SK-N-MC (cell line): ENCODE data around the gene ADAM33.

Experiments
- EZH2 ChIP-seq: fragments of 200-600 bp; sonication (generic); IDR thresholded peaks from one replicate; pipeline ENCODE4 v1.6.1; 2017; ENCODE audit warnings: antibody characterized with exemption
- POLR2AphosphoS5 ChIP-seq: IDR thresholded peaks from 2 replicates; pipeline ENCODE4 v1.6.1; 2012; ENCODE audit warnings: mild to moderate bottlenecking, low read depth, low read length, borderline replicate concordance

DNA sequence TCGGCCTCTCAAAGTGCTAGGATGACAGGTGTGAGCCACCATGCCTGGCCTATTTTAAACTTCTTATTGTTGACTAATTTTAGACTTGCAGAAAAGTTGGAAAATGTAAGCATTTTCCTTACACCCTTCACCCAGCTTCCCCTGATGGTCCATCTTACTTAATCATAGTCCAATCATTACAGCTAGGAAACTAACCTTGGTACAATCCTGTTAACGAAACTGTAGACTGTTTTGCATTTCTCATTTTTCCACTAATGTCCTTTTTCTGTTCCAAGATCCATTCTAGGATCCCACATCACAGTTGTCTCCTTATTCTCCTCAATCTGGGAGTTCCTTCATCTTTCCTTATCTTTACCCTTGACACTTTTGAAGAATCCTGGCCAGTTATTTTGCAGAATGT lies 18.0 kb downstream of the ADAM33 start:
- TF ChIP-seq POLR2AphosphoS5 (no peak), EZH2 (no peak)
